Type B pancreatic cell (in vitro differentiated cells): ENCODE data around the gene NUDT5. TPM values are rescaled to one million over a fixed set of nuclear protein-coding genes. Genes with fewer than 3 reads are reported as not detected.
A peak's percentile ranks its signal among the peaks of the same experiment; 100 is the strongest.

Experiments used
- DNase-seq: peaks from one replicate; pipeline ENCODE4 v3.0.0; 2021; ENCODE audit warnings: mixed read lengths; ENCODE audit not compliant: unreplicated experiment; ENCODE audit errors: extremely low spot score
- H3K27ac Mint-ChIP-seq: 2 replicates; pipeline ENCODE4 v1.8.0; 2021; ENCODE audit warnings: mild to moderate bottlenecking, mixed read lengths
- H3K27me3 Mint-ChIP-seq: 2 replicates; pipeline ENCODE4 v1.8.0; 2021; ENCODE audit warnings: mixed read lengths
- H3K36me3 Mint-ChIP-seq: 2 replicates; pipeline ENCODE4 v1.8.0; 2021; ENCODE audit warnings: mixed read lengths
- H3K4me1 Mint-ChIP-seq: one replicate; pipeline ENCODE4 v1.8.0; 2021; ENCODE audit warnings: mixed read lengths; ENCODE audit not compliant: unreplicated experiment
- H3K4me3 Mint-ChIP-seq: 2 replicates; pipeline ENCODE4 v1.8.0; 2021; ENCODE audit warnings: mild to moderate bottlenecking, mixed read lengths
- H3K9me3 Mint-ChIP-seq: 2 replicates; pipeline ENCODE4 v1.8.0; 2021; ENCODE audit warnings: mixed read lengths
- CTCF ChIP-seq: fragments of 200-600 bp; sonication (generic); conservative IDR thresholded peaks from 2 replicates; pipeline ENCODE4 v1.5.0; 2021; ENCODE audit warnings: antibody characterized with exemption, mild to moderate bottlenecking
- total RNA-seq: library from RNA; stranded (reverse); gene quantifications from 2 replicates; pipeline ENCODE4 v1.2.1, GENCODE V29; 2021; ENCODE audit warnings: low replicate concordance

The NUDT5 gene
- total RNA-seq, 1 donor from 2014 or later, result 67.7 TPM

GRCh38 chr10:12201543-12201942 is 5.9 kb upstream of the NUDT5 start:
- peaks cover 4% of the 10 kb centered on the region for H3K4me1 Mint-ChIP-seq
- DNase-seq, result no peak
- no peaks in the 10 kb centered on the region for H3K27me3 Mint-ChIP-seq
- peaks cover 36% of the 10 kb centered on the region for H3K36me3 Mint-ChIP-seq
- no peaks in the 10 kb centered on the region for H3K9me3 Mint-ChIP-seq
- H3K27ac Mint-ChIP-seq, result no peak overlapping the region
- TF ChIP-seq CTCF, result no peak
- no peak overlapping the region for H3K4me3 Mint-ChIP-seq

GRCh38 chr10:12200850-12201249 is 5.2 kb upstream of the NUDT5 start:
- H3K27ac Mint-ChIP-seq, result no peak overlapping the region
- H3K4me3 Mint-ChIP-seq, result no peak overlapping the region
- H3K36me3 Mint-ChIP-seq, result peaks cover 33% of the 10 kb centered on the region
- peaks cover 10% of the 10 kb centered on the region for H3K4me1 Mint-ChIP-seq
- no peak for DNase-seq
- H3K27me3 Mint-ChIP-seq, result no peaks in the 10 kb centered on the region
- TF ChIP-seq CTCF, result no peak
- no peaks in the 10 kb centered on the region for H3K9me3 Mint-ChIP-seq

- Mint-ChIP-seq H3K27ac (no peak overlapping the region), H3K36me3 (peaks cover 24% of the 10 kb centered on the region), H3K4me1 (peaks cover 20% of the 10 kb centered on the region), H3K4me3 (peak overlapping the region; percentile 76), H3K9me3 (no peaks in the 10 kb centered on the region), H3K27me3 (no peaks in the 10 kb centered on the region)
- DNase-seq, result no peak
- no peak for TF ChIP-seq CTCF
These were observed 2.5 kb upstream of the NUDT5 start for GRCh38 chr10:12198156-12198555.

GRCh38 chr10:12196531-12197211 is 980 bp upstream of the NUDT5 start:
- peaks cover 25% of the 10 kb centered on the region for H3K4me1 Mint-ChIP-seq
- peak overlapping the region; percentile 95 for H3K4me3 Mint-ChIP-seq
- H3K27me3 Mint-ChIP-seq, result no peaks in the 10 kb centered on the region
- no peak for TF ChIP-seq CTCF
- peak overlapping the region; percentile 96 for H3K27ac Mint-ChIP-seq
- no peaks in the 10 kb centered on the region for H3K9me3 Mint-ChIP-seq
- DNase-seq, result no peak
- H3K36me3 Mint-ChIP-seq, result peaks cover 20% of the 10 kb centered on the region

- no peak for DNase-seq
- Mint-ChIP-seq H3K4me1 (peaks cover 25% of the 10 kb centered on the region), H3K27ac (peak overlapping the region; percentile 96), H3K9me3 (no peaks in the 10 kb centered on the region), H3K27me3 (no peaks in the 10 kb centered on the region), H3K36me3 (peaks cover 12% of the 10 kb centered on the region), H3K4me3 (peak overlapping the region; percentile 95)
- TF ChIP-seq CTCF, result no peak
These were observed 449 bp downstream of the NUDT5 start for GRCh38 chr10:12195281-12195602.
